Esophagus muscularis mucosa (tissue), 4 donors: ENCODE results near the gene XG.

ENCODE experiments used
- CTCF ChIP-seq, 3 experiments: fragments of 200-600 bp in 2 of 3; fragments of 450-650 bp in 1 of 3; sonication (generic) in 2 of 3; IDR thresholded peaks; one replicate each; pipeline ENCODE4 v1.5.1; 2017 to 2019; ENCODE audit warnings: antibody characterized with exemption in 3 of 3, mild to moderate bottlenecking in 2 of 3, moderate library complexity in 1 of 3
- EP300 ChIP-seq: sonication (generic); formaldehyde crosslinking; IDR thresholded peaks from one replicate; pipeline ENCODE4 v1.6.1; 2017; ENCODE audit warnings: antibody characterized with exemption
- POLR2A ChIP-seq: fragments of 450-650 bp; IDR thresholded peaks from one replicate; pipeline ENCODE4 v1.6.1; 2017; ENCODE audit warnings: antibody characterized with exemption, moderate library complexity, mild to moderate bottlenecking, low read depth
- POLR2AphosphoS5 ChIP-seq, 2 donors: sonication (generic); formaldehyde crosslinking; IDR thresholded peaks; one replicate each; pipeline ENCODE4 v1.6.1; 2017; ENCODE audit warnings: antibody characterized with exemption in 2 of 2

GRCh38 chrX:2793752-2794151 lies 41.9 kb downstream of the XG start:
- no peak for TF ChIP-seq POLR2AphosphoS5 (IDR thresholded peaks at IDR 0.05)
- no peak for TF ChIP-seq CTCF (IDR thresholded peaks at IDR 0.05)
- TF ChIP-seq POLR2A: no peak
- no peak for TF ChIP-seq EP300
